Mesangial cell (primary cell): ENCODE data around the gene RAD50. TPM values are rescaled to one million over a fixed set of nuclear protein-coding genes. Genes with fewer than 3 reads are reported as not detected.

ENCODE experiments used
- total RNA-seq: library from RNA; depleted of rRNA; stranded (reverse); fragments of >200 nt; gene quantifications from 2 replicates; pipeline ENCODE4 v1.2.3, GENCODE V29; 2015

The RAD50 gene
- total RNA-seq = 6.5 and 7.5 TPM in 2 replicates

GRCh38 chr5:132556763-132557477 lies at the start of gene RAD50:
Gene RAD50 (plus strand): TSS chr5:132556977. CDS start chr5:132557325, 348 bp downstream.

GRCh38 chr5:132543472-132544201 lies 13.1 kb upstream of the RAD50 start, which contains the start of gene IL5:
Gene IL5 (minus strand): TSS chr5:132543522. CDS start chr5:132543478, 44 bp downstream.

GRCh38 chr5:132657676-132658380 lies 101.1 kb downstream of the RAD50 start, which contains the start of gene IL13:
Gene IL13 (plus strand): TSS chr5:132658173. CDS start chr5:132658187, 14 bp downstream.

GRCh38 chr5:132673939-132674630 lies 117.3 kb downstream of the RAD50 start, which contains the start of gene IL4:
Gene IL4 (plus strand): TSS chr5:132673989. CDS start chr5:132674051, 62 bp downstream.

Other genes starting within 250 kb of the RAD50 start
- 9.9 and 24.8 TPM in 2 replicates for gene SLC22A5, start 187.3 kb upstream of the RAD50 start, total RNA-seq
- 22.0 and 32.7 TPM in 2 replicates for gene IRF1, start 66.2 kb upstream of the RAD50 start, total RNA-seq
- not detected in 2 replicates for gene IL5, start 13.5 kb upstream of the RAD50 start, total RNA-seq
- not detected in 2 replicates for gene IL13, start 101.2 kb downstream of the RAD50 start, total RNA-seq
- not detected in 2 replicates for gene IL4, start 117.0 kb downstream of the RAD50 start, total RNA-seq
- gene KIF3A, start 180.6 kb downstream of the RAD50 start, total RNA-seq = 2.9 and 3.1 TPM in 2 replicates
- 0.38 and 1.1 TPM in 2 replicates for gene CCNI2, start 190.4 kb downstream of the RAD50 start, total RNA-seq
- 57.5 and 105 TPM in 2 replicates for gene SEPTIN8, start 220.3 kb downstream of the RAD50 start, total RNA-seq